Effector memory CD4-positive, alpha-beta T cell (primary cell): Measurements from ENCODE around the gene F11R.
"Not testable (repeated sequence)": the region's sequence is repeated elsewhere in the genome, so short reads cannot be mapped to it uniquely, and the experiment has no call there.

Experiments
- DNase-seq, 3 donors: peaks; one replicate each; pipeline ENCODE4 v3.0.0-alpha.2; 2020
- H3K27ac ChIP-seq: 2 replicates; pipeline ENCODE4 v1.7.0; 2013; ENCODE audit warnings: mild to moderate bottlenecking, low read length, moderate library complexity; ENCODE audit not compliant: insufficient read depth, poor library complexity, severe bottlenecking
- H3K27me3 ChIP-seq: replicated peaks from 2 replicates; pipeline ENCODE4 v1.7.0; 2013; ENCODE audit warnings: mild to moderate bottlenecking, low read length; ENCODE audit not compliant: insufficient read depth, control insufficient read depth, poor library complexity, severe bottlenecking
- H3K36me3 ChIP-seq: 2 replicates; pipeline ENCODE4 v1.7.0; 2013; ENCODE audit warnings: mild to moderate bottlenecking, low read length, moderate library complexity; ENCODE audit not compliant: control insufficient read depth, insufficient read depth
- H3K4me1 ChIP-seq: 2 replicates; pipeline ENCODE4 v1.7.0; 2013; ENCODE audit warnings: low read length, mild to moderate bottlenecking; ENCODE audit not compliant: control insufficient read depth, insufficient read depth, poor library complexity, severe bottlenecking
- H3K4me3 ChIP-seq: 2 replicates; pipeline ENCODE4 v1.7.0; 2013; ENCODE audit warnings: low read length, low read depth, mild to moderate bottlenecking; ENCODE audit not compliant: insufficient read depth, poor library complexity, severe bottlenecking
- H3K9me3 ChIP-seq: 2 replicates; pipeline ENCODE4 v1.7.0; 2013; ENCODE audit warnings: mild to moderate bottlenecking, low read length, moderate library complexity; ENCODE audit not compliant: control insufficient read depth
- total RNA-seq, 3 donors: gene quantifications; one replicate each; lab custom pipeline; 2026; lab: John Stamatoyannopoulos, UW

Gene F11R
- 9.1 to 21.4 (median 15.0) reads per million in 3 donors for total RNA-seq

GRCh38 chr1:161020509-161021164 is at the start of gene F11R:
Gene F11R, minus strand, starts transcription at chr1:161021152. Its CDS starts 79 bp downstream, at chr1:161021073.
- Histone ChIP-seq H3K36me3 (no peaks in the 10 kb centered on the region), H3K27ac (peak within 1 kb of the TSS; percentile 62)
- DNase-seq = no peak

GRCh38 chr1:161069731-161070270 is 48.8 kb upstream of the F11R start, which contains the start of gene ARHGAP30:
Gene ARHGAP30, minus strand, starts transcription at chr1:161069891. Its CDS starts 267 bp downstream, at chr1:161069624.
- H3K4me3 ChIP-seq = peak within 1 kb of the TSS; percentile 89
- H3K36me3 ChIP-seq = peaks cover 4% of the 10 kb centered on the region
- peaks cover 48% of the 10 kb centered on the region for H3K4me1 ChIP-seq
- H3K27ac ChIP-seq = peak within 1 kb of the TSS; percentile 94
- peak; percentile 73 to 77 (median 76) for DNase-seq
- H3K9me3 ChIP-seq = no peaks in the 10 kb centered on the region
- no peaks in the 10 kb centered on the region for H3K27me3 ChIP-seq

More at GRCh38 chr1:161020509-161021164, at the start of gene F11R:
- Histone ChIP-seq H3K27me3 (no peaks in the 10 kb centered on the region), H3K4me1 (peaks cover 18% of the 10 kb centered on the region), H3K9me3 (no peaks in the 10 kb centered on the region), H3K4me3 (peak within 1 kb of the TSS; percentile 69)

- H3K4me1 ChIP-seq = peaks cover 53% of the 10 kb centered on the region
- H3K36me3 ChIP-seq = peaks cover 4% of the 10 kb centered on the region
- DNase-seq = no peak
- no peaks in the 10 kb centered on the region for H3K9me3 ChIP-seq
- H3K27me3 ChIP-seq = no peaks in the 10 kb centered on the region
- H3K27ac ChIP-seq = peak overlapping the region; percentile 94
- peak overlapping the region; percentile 89 for H3K4me3 ChIP-seq
These were observed 48.3 kb upstream of the F11R start for GRCh38 chr1:161069241-161069640.

- DNase-seq = peak; percentile 77 to 80 (median 79)
- peak overlapping the region; percentile 94 for H3K27ac ChIP-seq
- H3K36me3 ChIP-seq = peaks cover 4% of the 10 kb centered on the region
- H3K4me1 ChIP-seq = peaks cover 58% of the 10 kb centered on the region
- H3K9me3 ChIP-seq = no peaks in the 10 kb centered on the region
- no peaks in the 10 kb centered on the region for H3K27me3 ChIP-seq
- H3K4me3 ChIP-seq = peak overlapping the region; percentile 89
These were observed 47.6 kb upstream of the F11R start for GRCh38 chr1:161068306-161069234.

- peak overlapping the region; percentile 33 for H3K4me3 ChIP-seq
These were observed 45.7 kb upstream of the F11R start for GRCh38 chr1:161066694-161067093.

GRCh38 chr1:161065681-161066080 is 44.7 kb upstream of the F11R start:
- not testable (repeated sequence) for DNase-seq, H3K4me3 ChIP-seq, H3K36me3 ChIP-seq, H3K27ac ChIP-seq, H3K9me3 ChIP-seq, H3K27me3 ChIP-seq
- H3K4me1 ChIP-seq = peaks cover 62% of the 10 kb centered on the region

More at GRCh38 chr1:161066694-161067093, 45.7 kb upstream of the F11R start:
- DNase-seq = no peak
- Histone ChIP-seq H3K4me1 (peaks cover 58% of the 10 kb centered on the region), H3K36me3 (peaks cover 4% of the 10 kb centered on the region), H3K27ac (peak overlapping the region; percentile 94), H3K27me3 (no peaks in the 10 kb centered on the region), H3K9me3 (no peaks in the 10 kb centered on the region)

GRCh38 chr1:161063936-161064335 is 43.0 kb upstream of the F11R start:
- peaks cover 54% of the 10 kb centered on the region for H3K4me1 ChIP-seq
- not testable (repeated sequence) for H3K4me3 ChIP-seq

GRCh38 chr1:161061419-161061818 is 40.5 kb upstream of the F11R start:
- DNase-seq = no peak
- H3K36me3 ChIP-seq = peaks cover 30% of the 10 kb centered on the region
- H3K4me1 ChIP-seq = peaks cover 36% of the 10 kb centered on the region

More at GRCh38 chr1:161063936-161064335, 43.0 kb upstream of the F11R start:
- H3K27ac ChIP-seq = peak overlapping the region; percentile 46
- DNase-seq, H3K27me3 ChIP-seq, H3K9me3 ChIP-seq: not testable (repeated sequence)
- H3K36me3 ChIP-seq = peaks cover 18% of the 10 kb centered on the region

GRCh38 chr1:161059293-161059692 is 38.3 kb upstream of the F11R start:
- no peaks in the 10 kb centered on the region for H3K27me3 ChIP-seq
- H3K4me1 ChIP-seq = peaks cover 19% of the 10 kb centered on the region
- H3K27ac ChIP-seq = no peak overlapping the region
- H3K36me3 ChIP-seq = peaks cover 44% of the 10 kb centered on the region
- DNase-seq = no peak
- no peaks in the 10 kb centered on the region for H3K9me3 ChIP-seq
- no peak overlapping the region for H3K4me3 ChIP-seq

More at GRCh38 chr1:161061419-161061818, 40.5 kb upstream of the F11R start:
- no peaks in the 10 kb centered on the region for H3K27me3 ChIP-seq
- no peaks in the 10 kb centered on the region for H3K9me3 ChIP-seq
- no peak overlapping the region for H3K27ac ChIP-seq
- H3K4me3 ChIP-seq = no peak overlapping the region
